Measurements from ENCODE around the gene TXNL4A. TPM values are rescaled to one million over a fixed set of nuclear protein-coding genes. Genes with fewer than 3 reads are reported as not detected.

The TXNL4A gene
- total RNA-seq, 1 donor from 2014 or later, result 79.5 TPM

DNA sequence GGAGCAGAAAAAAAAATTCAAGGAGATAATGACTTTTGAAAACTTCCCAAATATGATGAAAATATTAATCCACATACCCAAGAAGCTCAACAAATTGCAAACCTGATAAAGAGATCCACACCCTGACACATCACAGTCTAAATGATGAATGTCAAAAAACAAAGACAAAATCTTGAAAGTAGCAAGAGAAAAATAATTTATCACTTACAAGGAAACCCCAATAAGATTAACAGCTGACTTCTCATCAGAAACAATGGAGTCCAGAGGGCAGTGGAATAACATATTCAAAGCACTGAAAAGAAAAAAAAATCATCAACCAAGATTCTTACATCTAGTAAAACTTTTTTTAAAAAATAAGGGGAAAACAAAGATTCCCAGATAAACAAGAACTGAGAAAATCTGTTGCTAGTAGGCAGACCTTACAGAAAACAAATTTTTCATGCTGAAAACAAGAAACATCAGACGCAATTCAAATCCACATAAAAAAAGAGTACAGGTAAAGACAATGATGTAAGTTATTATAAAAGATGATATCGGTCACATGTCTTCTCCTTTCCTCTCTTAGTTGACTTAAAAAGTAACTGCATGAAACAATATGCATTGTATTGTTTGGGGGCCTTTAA, 58.2 kb downstream of the TXNL4A start:
- Mint-ChIP-seq H3K27me3 (ENCODE audit: low read depth) (no peaks in the 10 kb centered on the region), H3K36me3 (peaks cover 70% of the 10 kb centered on the region), H3K4me1 (no peaks in the 10 kb centered on the region), H3K27ac (no peak overlapping the region), H3K9me3 (peaks cover 52% of the 10 kb centered on the region), H3K4me3 (no peak overlapping the region)
- TF ChIP-seq CTCF (IDR thresholded peaks at IDR 0.05; ENCODE audit: unreplicated experiment), result no peak
- DNase-seq (ENCODE audit: low spot score in 2 of 2, unreplicated experiment in 2 of 2), result no peak

GRCh38 chr18:79928563-79928960, 59.8 kb downstream of the TXNL4A start:
- no peaks in the 10 kb centered on the region for H3K27me3 Mint-ChIP-seq (ENCODE audit: low read depth)
- peaks cover 68% of the 10 kb centered on the region for H3K36me3 Mint-ChIP-seq
- H3K27ac Mint-ChIP-seq, result no peak overlapping the region
- no peak for TF ChIP-seq CTCF (IDR thresholded peaks at IDR 0.05; ENCODE audit: unreplicated experiment)
- H3K9me3 Mint-ChIP-seq, result peaks cover 43% of the 10 kb centered on the region
- H3K4me1 Mint-ChIP-seq, result no peaks in the 10 kb centered on the region
- DNase-seq (ENCODE audit: low spot score in 2 of 2, unreplicated experiment in 2 of 2), result no peak
- H3K4me3 Mint-ChIP-seq, result no peak overlapping the region

GRCh38 chr18:79927607-79928562, 60.5 kb downstream of the TXNL4A start:
- no peak for DNase-seq (ENCODE audit: low spot score in 2 of 2, unreplicated experiment in 2 of 2)
- Mint-ChIP-seq H3K36me3 (peaks cover 67% of the 10 kb centered on the region), H3K9me3 (peaks cover 39% of the 10 kb centered on the region), H3K4me1 (no peaks in the 10 kb centered on the region), H3K4me3 (no peak overlapping the region), H3K27me3 (ENCODE audit: low read depth) (no peaks in the 10 kb centered on the region), H3K27ac (no peak overlapping the region)
- TF ChIP-seq CTCF (IDR thresholded peaks at IDR 0.05; ENCODE audit: unreplicated experiment), result no peak

DNA sequence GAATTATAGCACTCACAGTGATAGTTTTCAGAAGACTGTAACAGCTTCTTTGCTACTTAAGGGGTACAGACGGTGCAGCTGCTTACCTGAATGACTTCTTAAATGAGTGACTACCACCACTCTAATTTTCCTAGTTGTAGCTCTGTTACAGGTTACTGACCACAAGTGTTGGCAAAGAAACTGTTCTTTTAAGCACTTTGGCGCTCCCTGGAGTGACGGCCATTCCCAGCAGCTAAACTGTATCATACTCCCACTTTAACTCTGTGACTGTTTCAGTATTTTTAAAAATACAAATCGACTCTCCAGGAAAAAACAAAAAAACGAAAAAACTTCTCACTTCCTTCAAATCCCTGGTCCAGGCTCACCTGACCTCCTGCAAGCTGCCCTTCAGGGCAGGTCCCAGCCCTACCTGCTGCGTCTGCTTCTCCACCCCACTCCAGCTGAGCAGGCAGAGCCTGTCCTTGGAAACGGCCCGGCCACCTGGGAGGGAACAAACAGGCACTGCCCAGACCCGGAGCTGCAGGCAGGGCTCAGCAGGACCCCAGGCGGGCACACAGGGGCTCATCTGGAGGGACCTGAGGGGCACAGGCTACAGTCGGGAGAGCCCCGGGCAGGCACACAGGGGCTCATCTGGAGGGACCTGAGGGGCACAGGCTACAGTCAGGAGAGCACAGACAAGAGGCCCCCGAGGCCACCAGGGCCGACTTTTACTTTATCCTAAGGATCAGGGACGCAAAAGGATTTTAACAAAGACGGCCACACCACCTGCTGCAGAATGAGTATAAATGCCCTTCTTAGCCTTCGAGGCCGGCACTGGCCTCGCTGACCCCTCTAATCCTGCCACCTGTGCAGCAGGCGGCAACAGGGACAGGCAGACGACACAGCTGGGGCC, 61.4 kb downstream of the TXNL4A start:
- no peak overlapping the region for H3K27ac Mint-ChIP-seq
- H3K9me3 Mint-ChIP-seq, result peaks cover 31% of the 10 kb centered on the region
- H3K4me3 Mint-ChIP-seq, result no peak overlapping the region
- no peaks in the 10 kb centered on the region for H3K27me3 Mint-ChIP-seq (ENCODE audit: low read depth)
- no peak for DNase-seq (ENCODE audit: low spot score in 2 of 2, unreplicated experiment in 2 of 2)
- H3K36me3 Mint-ChIP-seq, result peaks cover 62% of the 10 kb centered on the region
- no peak for TF ChIP-seq CTCF (IDR thresholded peaks at IDR 0.05; ENCODE audit: unreplicated experiment)
- no peaks in the 10 kb centered on the region for H3K4me1 Mint-ChIP-seq

GRCh38 chr18:79926306-79926705, 62.1 kb downstream of the TXNL4A start:
- TF ChIP-seq CTCF (IDR thresholded peaks at IDR 0.05; ENCODE audit: unreplicated experiment), result no peak
- Mint-ChIP-seq H3K27ac (no peak overlapping the region), H3K27me3 (ENCODE audit: low read depth) (no peaks in the 10 kb centered on the region), H3K4me1 (no peaks in the 10 kb centered on the region), H3K4me3 (no peak overlapping the region), H3K36me3 (peaks cover 63% of the 10 kb centered on the region), H3K9me3 (peaks cover 28% of the 10 kb centered on the region)
- DNase-seq (ENCODE audit: low spot score in 2 of 2, unreplicated experiment in 2 of 2), result no peak

All from mesothelial cell of epicardium (in vitro differentiated cells).